RPMI7951 (cell line): ENCODE data around the gene ALPP. TPM values are rescaled to one million over a fixed set of nuclear protein-coding genes. Genes with fewer than 3 reads are reported as not detected.
"Not testable (repeated sequence)": the region's sequence is repeated elsewhere in the genome, so short reads cannot be mapped to it uniquely, and the experiment has no call there.

Experiments
- DNase-seq: peaks from one replicate; pipeline ENCODE4 v3.0.0-alpha.2; 2012; ENCODE audit warnings: low read depth
- total RNA-seq: library from RNA; depleted of rRNA; stranded (reverse); fragments of >200 nt; shearing (Covaris generic); gene quantifications from 2 replicates; pipeline ENCODE4 v1.2.3, GENCODE V29; 2014

Gene ALPP
- total RNA-seq, 1 experiment from 2014 or later: not detected

- DNase-seq: not testable (repeated sequence)
Measured at GRCh38 chr2:232381204-232382031, 2.9 kb downstream of the ALPP start.

- no peak for DNase-seq
Measured at GRCh38 chr2:232382331-232383225, 4.0 kb downstream of the ALPP start.

GRCh38 chr2:232384466-232384865 lies 5.9 kb downstream of the ALPP start:
- no peak for DNase-seq

- DNase-seq: not testable (repeated sequence)
Measured at GRCh38 chr2:232385058-232385457, 6.5 kb downstream of the ALPP start.

- peak; percentile 87 for DNase-seq
Measured at GRCh38 chr2:232385660-232386489, 7.3 kb downstream of the ALPP start.

- DNase-seq: no peak
Measured at GRCh38 chr2:232386490-232386739, 7.9 kb downstream of the ALPP start.

GRCh38 chr2:232386740-232387450 lies 8.3 kb downstream of the ALPP start:
- peak; percentile 32 for DNase-seq

- DNase-seq: no peak
Measured at GRCh38 chr2:232387451-232388171, 9.1 kb downstream of the ALPP start.

- DNase-seq: no peak
Measured at GRCh38 chr2:232388324-232388891, 9.9 kb downstream of the ALPP start.

- no peak for DNase-seq
Measured at GRCh38 chr2:232389327-232389726, 10.8 kb downstream of the ALPP start.

- DNase-seq: no peak
Measured at GRCh38 chr2:232390661-232391060, 12.1 kb downstream of the ALPP start.

GRCh38 chr2:232393556-232393955 lies 15.0 kb downstream of the ALPP start:
- no peak for DNase-seq

GRCh38 chr2:232394431-232394830 lies 15.9 kb downstream of the ALPP start:
- not testable (repeated sequence) for DNase-seq

- no peak for DNase-seq
Measured at GRCh38 chr2:232395586-232395985, 17.0 kb downstream of the ALPP start.

GRCh38 chr2:232396683-232397082 lies 18.1 kb downstream of the ALPP start:
- no peak for DNase-seq

GRCh38 chr2:232398293-232399034 lies 19.9 kb downstream of the ALPP start:
- no peak for DNase-seq

- DNase-seq: no peak
Measured at GRCh38 chr2:232400256-232401015, 21.9 kb downstream of the ALPP start.

- no peak for DNase-seq
Measured at GRCh38 chr2:232402518-232402917, 24.0 kb downstream of the ALPP start.

- no peak for DNase-seq
Measured at GRCh38 chr2:232405943-232406510, 27.5 kb downstream of the ALPP start.
